Inflammatory macrophage treated with lipopolysaccharide for 4 hours (primary cell): ENCODE measurements around the gene FOXS1.

Source experiments
- DNase-seq: peaks from one replicate; pipeline ENCODE4 v3.0.0-alpha.2; 2020

FOXS1 gene

GRCh38 chr20:31860390-31861134, 15.2 kb upstream of the FOXS1 start:
- no peak for DNase-seq

DNA sequence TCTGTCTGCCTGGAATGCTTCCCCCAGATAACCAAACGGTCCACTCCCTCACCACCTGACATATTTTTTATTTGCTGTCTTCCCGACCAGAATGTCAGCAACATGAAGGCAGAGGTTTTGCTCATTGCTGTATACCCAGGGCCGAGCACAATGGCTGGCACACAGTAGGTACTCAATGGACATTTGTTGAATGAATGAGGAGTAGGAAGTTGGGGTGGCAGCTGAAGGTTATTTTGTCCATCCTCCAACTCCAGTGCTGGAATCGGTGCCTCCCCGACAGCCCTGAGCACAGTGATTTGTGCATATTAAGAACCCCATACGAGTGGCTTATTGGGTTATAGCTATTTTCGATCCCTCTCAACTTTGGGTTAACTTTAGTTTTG, 14.6 kb upstream of the FOXS1 start:
- no peak for DNase-seq

- no peak for DNase-seq
These were observed 14.0 kb upstream of the FOXS1 start for GRCh38 chr20:31859266-31859997.

GRCh38 chr20:31858760-31859083, 13.3 kb upstream of the FOXS1 start:
- no peak for DNase-seq

DNA sequence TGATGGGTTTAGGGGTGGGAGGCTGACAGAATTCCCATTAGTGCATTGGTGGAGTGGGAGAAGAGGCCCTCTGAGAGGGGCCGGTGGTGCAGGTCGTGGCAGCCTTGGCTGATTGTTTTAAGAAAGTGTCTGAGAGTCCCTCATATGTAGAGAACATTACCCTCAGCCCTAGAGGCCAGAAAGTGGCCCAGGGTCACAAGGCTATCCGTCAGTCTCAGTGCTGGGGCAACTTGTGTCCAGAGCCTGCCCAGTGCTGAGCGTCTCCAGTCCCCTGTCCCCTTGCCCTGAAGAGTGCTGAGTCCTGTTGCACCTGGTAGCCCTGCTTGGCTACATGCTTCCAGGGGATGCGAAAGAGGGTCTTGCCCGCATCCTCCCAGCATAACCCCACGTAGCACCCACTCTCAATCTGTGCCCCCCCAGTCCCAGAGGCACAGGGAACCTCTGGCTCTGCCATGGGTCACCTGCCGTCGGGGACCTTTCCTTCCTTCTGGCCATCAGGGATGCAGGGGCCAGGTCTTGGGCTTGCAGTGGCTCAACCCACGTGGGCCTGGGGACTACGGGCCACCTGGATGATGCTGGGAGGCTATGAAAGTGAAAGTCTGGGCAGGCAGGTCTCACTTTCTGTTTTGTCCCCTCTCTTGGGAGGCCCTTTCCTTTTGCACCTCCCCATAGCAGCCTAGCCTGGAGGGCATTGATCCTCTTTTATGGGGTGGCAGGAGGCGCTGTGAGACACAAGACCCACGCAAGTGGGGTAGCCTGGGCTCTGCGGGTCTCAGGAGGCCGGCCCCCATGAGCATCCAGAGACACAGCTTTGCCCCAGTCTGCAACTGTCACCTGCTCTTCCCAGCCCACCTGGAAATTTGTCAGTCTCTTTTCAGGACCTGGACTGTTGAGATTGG, 12.7 kb upstream of the FOXS1 start:
- DNase-seq, result no peak

- no peak for DNase-seq
These were observed 11.1 kb upstream of the FOXS1 start for GRCh38 chr20:31856516-31856915.

DNA sequence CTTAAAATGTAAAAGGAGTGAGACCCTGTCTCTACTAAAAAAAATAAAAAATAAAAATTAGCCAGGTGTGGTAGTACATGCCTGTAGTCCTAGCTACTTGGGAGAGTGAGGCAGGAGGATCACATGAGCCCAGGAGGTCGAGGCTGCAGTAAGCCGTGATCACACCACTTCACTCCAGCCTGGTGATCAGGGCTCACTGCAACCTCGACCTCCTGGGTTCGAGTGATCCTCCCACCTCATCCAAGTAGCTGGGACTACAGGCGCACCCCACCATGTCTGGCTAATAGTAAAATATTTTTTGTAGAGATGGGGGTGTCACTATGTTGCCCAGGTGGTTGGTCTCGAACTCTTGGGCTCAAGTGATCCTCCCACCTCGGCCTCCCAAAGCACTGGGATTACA, 8.1 kb upstream of the FOXS1 start:
- DNase-seq, result no peak

GRCh38 chr20:31851240-31851955, 6.0 kb upstream of the FOXS1 start:
- no peak for DNase-seq

DNA sequence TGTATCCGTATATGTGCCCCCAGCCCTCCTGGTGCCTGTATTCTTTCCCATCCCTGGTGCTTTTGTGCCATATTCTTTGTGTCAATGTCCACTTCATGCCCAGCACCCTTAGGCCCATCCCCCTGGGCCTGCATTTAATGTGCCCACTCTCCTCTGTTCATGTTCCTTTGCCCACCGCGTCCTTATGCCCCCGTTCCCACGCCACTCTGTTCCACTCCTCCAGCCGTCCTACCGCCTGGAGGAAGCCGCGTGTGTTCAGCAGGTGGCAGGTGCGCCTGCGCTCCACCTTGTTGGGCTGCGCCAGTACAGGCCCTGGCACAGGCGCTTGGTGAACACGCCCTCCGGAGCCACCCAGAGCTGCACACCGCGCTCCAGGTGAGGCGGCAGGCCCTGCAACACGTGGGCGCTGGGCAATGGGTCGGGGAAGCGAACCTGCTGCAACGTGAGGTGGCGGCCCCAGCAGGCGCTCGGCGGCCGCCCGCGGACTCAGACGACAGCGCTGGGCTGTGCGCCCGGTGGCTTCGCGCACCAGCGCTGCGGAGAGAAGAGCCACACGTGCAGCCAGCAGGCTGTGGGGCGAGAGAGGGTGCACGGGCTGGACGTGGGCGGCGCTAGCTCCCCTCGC, 4.0 kb upstream of the FOXS1 start:
- no peak for DNase-seq

DNA sequence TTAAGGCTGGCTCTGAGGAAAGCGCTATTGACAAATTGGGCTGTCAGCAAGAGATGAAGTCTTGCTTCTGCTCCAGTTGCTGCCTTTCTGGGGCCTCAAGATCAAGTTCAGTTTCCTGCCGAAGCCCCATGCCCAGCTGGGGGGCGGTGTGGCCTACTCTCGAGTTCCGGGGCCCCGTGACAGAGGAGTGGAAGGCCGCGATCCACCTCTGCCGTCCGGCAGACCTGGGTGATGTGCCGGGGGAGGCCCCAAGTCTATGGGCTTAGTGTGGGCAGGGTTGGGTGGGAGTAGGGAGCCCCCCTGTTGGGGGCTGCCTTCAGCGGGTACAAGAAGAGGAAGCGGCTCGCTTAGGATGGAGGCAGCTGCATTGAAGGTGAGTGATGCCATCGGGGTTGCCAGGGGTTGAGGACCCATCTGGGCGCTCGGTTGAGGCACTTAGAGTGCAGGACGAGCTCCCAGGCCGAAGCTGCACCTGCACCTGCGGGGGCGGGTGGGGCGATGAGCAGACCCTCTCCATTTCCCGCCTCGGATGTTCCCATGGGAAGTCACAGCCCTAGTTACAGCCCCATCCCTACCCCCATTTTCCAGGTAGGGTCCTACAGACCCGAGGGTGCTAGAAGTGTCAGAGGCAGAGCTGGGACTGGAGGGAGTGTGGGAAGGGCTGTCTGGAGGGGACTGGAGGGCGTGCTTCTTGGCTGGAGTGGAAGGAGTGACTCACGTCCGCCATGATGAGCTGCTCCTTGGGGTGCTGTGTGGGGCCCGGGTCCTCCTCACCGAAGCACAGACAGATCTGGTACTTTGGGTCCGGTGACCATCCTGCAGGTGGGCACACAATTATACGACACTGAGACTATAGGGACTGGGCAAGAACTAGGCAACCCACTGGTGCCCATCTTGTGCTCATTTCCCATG, 2.9 kb upstream of the FOXS1 start:
- no peak for DNase-seq

DNA sequence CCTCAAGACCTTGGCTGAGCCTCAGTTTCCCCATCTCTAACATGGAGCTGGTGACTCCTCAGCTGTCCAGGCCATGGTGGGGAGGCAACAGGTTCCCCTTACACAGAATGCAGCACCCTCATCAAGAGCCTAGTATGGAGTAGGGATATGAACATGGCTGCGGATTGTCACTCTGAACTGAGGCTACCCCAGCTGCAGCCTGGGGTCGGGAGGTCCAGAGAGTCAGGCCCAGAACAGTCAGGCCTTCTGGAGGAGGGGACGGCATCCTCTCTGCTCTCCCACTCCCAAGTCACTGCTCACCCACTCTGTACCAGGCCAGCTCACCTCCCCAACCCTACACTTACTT, 1.4 kb upstream of the FOXS1 start:
- no peak for DNase-seq

DNA sequence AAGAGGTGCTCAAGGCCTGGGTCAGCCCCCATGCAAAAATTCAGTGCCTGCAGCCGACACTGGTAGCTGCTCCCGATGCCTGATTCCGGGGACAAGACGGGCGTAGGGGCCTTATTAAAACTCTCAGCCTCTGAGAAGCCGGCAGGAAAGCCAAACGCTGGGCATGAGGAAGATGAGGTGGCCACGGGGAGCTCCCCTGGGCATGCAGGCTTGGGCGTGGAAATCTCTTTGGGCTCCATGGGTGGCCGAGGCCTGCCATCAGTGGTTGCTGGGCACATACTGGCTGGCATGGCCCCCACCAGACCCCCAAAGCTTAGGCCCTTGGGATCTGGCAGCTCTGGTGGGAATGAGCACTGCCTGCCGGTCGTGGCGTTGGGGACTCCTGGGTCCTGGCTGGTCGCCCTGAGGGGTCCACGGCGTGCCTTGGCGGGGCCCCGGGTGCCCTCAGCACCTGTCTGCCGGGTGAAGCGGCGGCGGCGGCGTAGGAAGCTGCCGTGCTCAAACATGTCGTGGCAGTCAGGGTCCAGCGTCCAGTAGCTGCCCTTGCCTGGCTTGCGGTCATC, 586 bp downstream of the FOXS1 start:
- DNase-seq, result no peak

- no peak for DNase-seq
These were observed 1.5 kb downstream of the FOXS1 start for GRCh38 chr20:31843881-31844280.

DNA sequence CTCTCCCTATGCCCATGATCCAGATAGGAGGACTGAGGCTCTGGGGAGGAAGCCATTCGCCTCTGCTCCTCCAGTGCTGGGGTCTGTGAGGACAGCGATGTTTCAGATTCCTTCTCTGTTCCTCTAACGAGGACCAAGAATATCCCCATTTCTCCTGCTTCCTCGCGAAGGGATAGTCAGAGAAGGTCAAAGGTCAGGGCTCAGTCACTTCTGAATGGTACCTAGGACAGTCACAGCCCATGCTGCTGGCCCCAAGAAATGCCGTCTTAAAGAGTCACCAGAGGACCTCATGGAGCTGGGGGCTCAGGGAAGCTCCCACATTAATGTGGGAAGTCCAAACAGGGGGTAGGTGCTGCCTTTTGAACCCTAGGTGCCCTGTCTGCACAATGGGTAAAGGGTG, 2.1 kb downstream of the FOXS1 start:
- DNase-seq, result no peak

DNA sequence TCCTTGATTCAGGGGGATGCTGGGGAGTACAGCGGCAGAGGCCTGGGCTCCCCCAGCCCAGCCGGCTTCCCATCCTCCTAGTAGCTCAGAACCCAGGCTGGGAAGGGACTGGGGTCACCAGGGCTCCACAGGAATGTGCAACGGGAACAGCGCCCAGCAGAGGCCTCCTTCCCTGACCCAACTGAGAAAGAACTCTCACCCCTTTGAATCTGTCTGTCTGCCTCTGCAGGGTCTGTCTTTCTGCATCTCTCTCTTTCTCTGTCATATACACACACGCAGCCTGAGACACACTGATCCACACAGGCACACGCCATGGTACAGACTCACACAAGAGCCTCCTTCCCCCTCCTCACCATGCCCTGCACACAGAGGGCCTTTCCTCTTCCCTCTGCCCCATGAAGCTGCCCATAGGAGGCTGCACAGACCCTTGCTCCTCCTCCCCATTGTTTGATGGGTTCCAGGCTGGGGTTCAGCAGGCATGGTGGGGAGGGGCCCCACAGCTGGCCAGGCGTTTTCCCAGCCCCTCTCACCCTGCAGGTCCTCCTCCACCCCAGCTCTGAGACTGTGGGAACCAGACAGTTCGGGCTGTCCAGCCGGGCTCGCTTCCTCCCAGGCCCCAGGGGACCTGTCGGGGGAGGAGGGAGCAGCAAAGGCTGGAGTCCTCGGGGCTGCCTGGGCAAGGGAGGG, 2.8 kb downstream of the FOXS1 start:
- no peak for DNase-seq

DNA sequence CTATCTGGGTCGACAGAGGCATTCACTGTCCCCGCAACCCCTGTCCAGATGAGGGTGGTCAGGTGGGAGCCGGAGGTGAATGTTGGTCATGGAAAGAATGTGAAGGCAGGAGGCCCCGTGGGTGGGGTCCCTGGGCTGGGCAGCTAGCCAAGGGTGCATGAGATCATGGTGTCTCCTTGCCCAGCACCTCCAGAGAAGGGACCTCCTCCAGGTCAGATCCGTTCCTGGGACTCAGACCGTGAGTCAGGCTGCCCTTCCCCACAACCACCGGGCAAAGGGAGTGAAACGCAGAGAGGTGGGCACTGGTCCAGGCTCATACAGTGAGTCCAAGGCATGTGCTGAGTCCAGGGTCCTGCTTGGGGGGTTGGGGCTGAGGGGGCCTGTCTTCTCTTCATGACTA, 3.5 kb downstream of the FOXS1 start:
- no peak for DNase-seq

- no peak for DNase-seq
These were observed 4.2 kb downstream of the FOXS1 start for GRCh38 chr20:31840906-31841816.

DNA sequence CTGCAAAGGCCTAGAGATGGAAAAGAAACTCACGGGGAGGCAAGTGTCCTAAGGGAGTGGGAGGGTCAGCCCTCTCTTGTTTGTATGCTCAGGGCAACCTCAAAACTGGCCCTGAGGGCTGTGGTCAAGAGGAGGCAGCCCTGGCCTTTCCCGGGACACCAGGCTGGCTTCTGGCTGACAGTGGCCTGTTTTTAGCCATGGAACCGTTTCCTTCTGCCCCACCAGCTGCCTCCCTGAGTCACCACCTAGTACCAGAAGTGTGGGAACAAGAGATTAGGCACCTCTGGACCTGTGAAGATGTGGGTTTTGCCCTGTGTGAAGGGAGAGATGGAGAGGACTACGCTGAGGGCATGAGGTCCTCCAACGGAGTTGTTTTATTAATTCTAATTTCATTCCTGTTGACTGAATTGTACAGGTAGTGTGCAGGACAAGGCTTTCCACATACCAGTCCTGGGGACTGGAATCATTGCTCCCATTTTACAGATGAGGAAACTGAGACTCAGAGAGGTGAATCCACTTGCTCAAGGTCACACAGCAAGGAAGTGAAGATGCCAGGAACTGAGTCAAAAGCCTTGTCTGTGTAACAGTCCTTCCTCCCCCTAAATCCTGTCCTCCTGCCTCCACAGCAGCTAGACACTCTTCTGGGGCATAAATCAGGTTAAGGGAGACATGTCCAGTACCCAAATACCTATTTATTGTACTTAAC, 5.5 kb downstream of the FOXS1 start:
- DNase-seq, result no peak
